B cell (primary cell): Measurements from ENCODE around the gene SLC39A2.

Experiments
- EZH2 ChIP-seq: IDR thresholded peaks from 2 replicates; pipeline ENCODE4 v1.6.1; 2012; ENCODE audit warnings: borderline replicate concordance, low read depth, mild to moderate bottlenecking, moderate library complexity, low read length; ENCODE audit not compliant: insufficient read depth, poor library complexity, severe bottlenecking
- TF ChIP-seq, protein P1 (sequence below): fragments of 200-600 bp; IDR thresholded peaks from one replicate; pipeline ENCODE4 v1.8.0; 2022; ENCODE audit warnings: antibody characterized with exemption, mild to moderate bottlenecking

DNA sequence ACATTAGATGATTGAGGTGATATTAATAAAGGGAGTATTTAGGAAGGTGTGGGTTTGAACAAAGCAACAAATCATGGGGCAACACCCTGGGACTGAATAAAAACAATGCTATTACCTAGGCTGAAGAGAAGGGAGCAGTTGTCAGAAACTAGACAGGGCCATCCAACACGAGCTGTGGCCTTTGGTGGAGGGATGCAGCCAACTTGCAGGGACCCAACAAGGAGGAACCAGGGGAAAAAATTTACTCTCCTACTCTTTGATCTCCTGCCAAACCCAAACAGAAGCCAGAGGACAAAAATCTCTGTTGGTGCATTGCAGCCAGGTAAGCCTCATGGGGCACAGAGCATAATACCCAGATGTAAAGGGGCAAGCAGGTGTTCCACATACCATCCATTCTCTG, 12.0 kb downstream of the SLC39A2 start:
- TF ChIP-seq EZH2 = no peak
- TF ChIP-seq, protein P1, sequence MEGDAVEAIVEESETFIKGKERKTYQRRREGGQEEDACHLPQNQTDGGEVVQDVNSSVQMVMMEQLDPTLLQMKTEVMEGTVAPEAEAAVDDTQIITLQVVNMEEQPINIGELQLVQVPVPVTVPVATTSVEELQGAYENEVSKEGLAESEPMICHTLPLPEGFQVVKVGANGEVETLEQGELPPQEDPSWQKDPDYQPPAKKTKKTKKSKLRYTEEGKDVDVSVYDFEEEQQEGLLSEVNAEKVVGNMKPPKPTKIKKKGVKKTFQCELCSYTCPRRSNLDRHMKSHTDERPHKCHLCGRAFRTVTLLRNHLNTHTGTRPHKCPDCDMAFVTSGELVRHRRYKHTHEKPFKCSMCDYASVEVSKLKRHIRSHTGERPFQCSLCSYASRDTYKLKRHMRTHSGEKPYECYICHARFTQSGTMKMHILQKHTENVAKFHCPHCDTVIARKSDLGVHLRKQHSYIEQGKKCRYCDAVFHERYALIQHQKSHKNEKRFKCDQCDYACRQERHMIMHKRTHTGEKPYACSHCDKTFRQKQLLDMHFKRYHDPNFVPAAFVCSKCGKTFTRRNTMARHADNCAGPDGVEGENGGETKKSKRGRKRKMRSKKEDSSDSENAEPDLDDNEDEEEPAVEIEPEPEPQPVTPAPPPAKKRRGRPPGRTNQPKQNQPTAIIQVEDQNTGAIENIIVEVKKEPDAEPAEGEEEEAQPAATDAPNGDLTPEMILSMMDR = no peak
